ENCODE results near the gene IMMP2L.

DNA sequence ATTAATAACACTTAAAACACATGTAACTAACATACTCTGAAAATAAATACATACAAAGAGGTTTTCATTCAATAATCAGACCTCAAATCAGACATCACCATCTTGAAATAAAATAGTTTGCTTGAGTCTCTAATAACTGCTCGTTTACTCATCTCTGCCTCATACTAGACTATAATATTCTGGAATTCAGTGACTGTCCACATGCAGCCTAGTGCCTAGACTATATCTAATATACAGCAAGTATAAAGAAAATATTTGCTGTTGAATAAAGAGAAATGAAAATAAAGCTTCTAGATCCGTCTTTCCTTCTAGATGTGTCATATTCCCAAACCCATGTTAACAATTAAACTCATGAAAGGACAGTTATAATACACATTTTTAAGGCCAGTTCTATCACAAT lies 707.6 kb downstream of the IMMP2L start:
- TF ChIP-seq POLR2AphosphoS5 (IDR thresholded peaks at IDR 0.05; ENCODE audit: low read depth, low read length), result no peak
- TF ChIP-seq, protein P1, sequence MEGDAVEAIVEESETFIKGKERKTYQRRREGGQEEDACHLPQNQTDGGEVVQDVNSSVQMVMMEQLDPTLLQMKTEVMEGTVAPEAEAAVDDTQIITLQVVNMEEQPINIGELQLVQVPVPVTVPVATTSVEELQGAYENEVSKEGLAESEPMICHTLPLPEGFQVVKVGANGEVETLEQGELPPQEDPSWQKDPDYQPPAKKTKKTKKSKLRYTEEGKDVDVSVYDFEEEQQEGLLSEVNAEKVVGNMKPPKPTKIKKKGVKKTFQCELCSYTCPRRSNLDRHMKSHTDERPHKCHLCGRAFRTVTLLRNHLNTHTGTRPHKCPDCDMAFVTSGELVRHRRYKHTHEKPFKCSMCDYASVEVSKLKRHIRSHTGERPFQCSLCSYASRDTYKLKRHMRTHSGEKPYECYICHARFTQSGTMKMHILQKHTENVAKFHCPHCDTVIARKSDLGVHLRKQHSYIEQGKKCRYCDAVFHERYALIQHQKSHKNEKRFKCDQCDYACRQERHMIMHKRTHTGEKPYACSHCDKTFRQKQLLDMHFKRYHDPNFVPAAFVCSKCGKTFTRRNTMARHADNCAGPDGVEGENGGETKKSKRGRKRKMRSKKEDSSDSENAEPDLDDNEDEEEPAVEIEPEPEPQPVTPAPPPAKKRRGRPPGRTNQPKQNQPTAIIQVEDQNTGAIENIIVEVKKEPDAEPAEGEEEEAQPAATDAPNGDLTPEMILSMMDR (IDR thresholded peaks at IDR 0.05; ENCODE audit: control extremely low read depth in 1 of 3, insufficient read depth in 1 of 3, low read depth in 1 of 3, low read length in 3 of 3), result no peak
- no peak for TF ChIP-seq GABPA (IDR thresholded peaks at IDR 0.05; ENCODE audit: borderline replicate concordance, insufficient read depth, low read length)
- no peak for TF ChIP-seq EP300 (IDR thresholded peaks at IDR 0.05; ENCODE audit: borderline replicate concordance in 1 of 2, low read depth in 2 of 2, low read length in 2 of 2)
- no peak for TF ChIP-seq HDAC6 (IDR thresholded peaks at IDR 0.05; ENCODE audit: low read depth, low read length)

Measured in H1 (cell line).